ENCODE measurements around the gene UBN1. TPM values are rescaled to one million over a fixed set of nuclear protein-coding genes. Genes with fewer than 3 reads are reported as not detected.
"Not testable (repeated sequence)": the region's sequence is repeated elsewhere in the genome, so short reads cannot be mapped to it uniquely, and the experiment has no call there.

UBN1 gene
- total RNA-seq, 1 experiment from 2014 or later: 63.1 TPM

- intact Hi-C loops (cut with micrococcal nuclease; ENCODE audit: unreplicated experiment) (no loop called here), in situ Hi-C loops (cut with HindIII; ENCODE audit: low pct_unique_long_range_greater_than_20kb, low sequenced_read_pairs) (no loop called here)
- ChIA-PET POLR2A (no interaction called here), CTCF (no interaction called here)
- Histone ChIP-seq H3K4me3 (ENCODE audit: low read depth in 2 of 2, low read length in 2 of 2) (no peak overlapping the region), H3K27ac (ENCODE audit: low read length) (no peak overlapping the region), H3K9me3 (ENCODE audit: control insufficient read depth, insufficient read depth, low read depth, low read length) (no peaks in the 10 kb centered on the region), H3K27me3 (ENCODE audit: control insufficient read depth, insufficient read depth, low read length) (no peaks in the 10 kb centered on the region), H3K36me3 (ENCODE audit: control insufficient read depth, insufficient read depth, low read length) (peaks cover 2% of the 10 kb centered on the region; the same call in 1 of the 2 replicates), H3K4me1 (ENCODE audit: control insufficient read depth, insufficient read depth, low read length) (peaks cover 3% of the 10 kb centered on the region; the same call in 1 of the 2 replicates)
- no TSS peak for BruUV-seq (replicated peaks)
- ATAC-seq (no peak), DNase-seq (ENCODE audit: low read depth, low spot score) (no peak)
- no peak for TF ChIP-seq POLR2AphosphoS5 (IDR thresholded peaks at IDR 0.05; ENCODE audit: low read depth, low read length)
- TF ChIP-seq REST (IDR thresholded peaks at IDR 0.05; ENCODE audit: insufficient read depth in 1 of 2, low read depth in 2 of 2, low read length in 1 of 2): no peak
- TF ChIP-seq TCF7L2 (IDR thresholded peaks at IDR 0.05; ENCODE audit: low read depth, low read length): no peak
- TF ChIP-seq CTCF (IDR thresholded peaks at IDR 0.05): no peak
- TF ChIP-seq SIN3A (IDR thresholded peaks at IDR 0.05; ENCODE audit: borderline replicate concordance, insufficient read depth, low read depth, low read length): no peak
Measured at GRCh38 chr16:4895366-4895765, 48.1 kb downstream of the UBN1 start.

- in situ Hi-C loops (cut with HindIII; ENCODE audit: low pct_unique_long_range_greater_than_20kb, low sequenced_read_pairs): not testable (repeated sequence)
Measured at GRCh38 chr16:4896761-4897160, 49.5 kb downstream of the UBN1 start.

GRCh38 chr16:4897328-4897727 is 50.0 kb downstream of the UBN1 start:
- no peak for DNase-seq (ENCODE audit: low read depth, low spot score)
- ChIA-PET POLR2A (no interaction called here), CTCF (no interaction called here)
- H3K4me1 ChIP-seq (ENCODE audit: control insufficient read depth, insufficient read depth, low read length): peaks cover 3% of the 10 kb centered on the region; the same call in 1 of the 2 replicates
- no peak overlapping the region for H3K27ac ChIP-seq (ENCODE audit: low read length)
- BruUV-seq (replicated peaks): no TSS peak
- no peaks in the 10 kb centered on the region for H3K27me3 ChIP-seq (ENCODE audit: control insufficient read depth, insufficient read depth, low read length)
- H3K36me3 ChIP-seq (ENCODE audit: control insufficient read depth, insufficient read depth, low read length): peaks cover 2% of the 10 kb centered on the region; the same call in 1 of the 2 replicates
- no peaks in the 10 kb centered on the region for H3K9me3 ChIP-seq (ENCODE audit: control insufficient read depth, insufficient read depth, low read depth, low read length)
- no peak overlapping the region for H3K4me3 ChIP-seq (ENCODE audit: low read depth in 2 of 2, low read length in 2 of 2)
- no peak for ATAC-seq
- TF ChIP-seq POLR2AphosphoS5 (IDR thresholded peaks at IDR 0.05; ENCODE audit: low read depth, low read length): no peak
- in situ Hi-C loops (cut with HindIII; ENCODE audit: low pct_unique_long_range_greater_than_20kb, low sequenced_read_pairs) (no loop called here), intact Hi-C loops (cut with micrococcal nuclease; ENCODE audit: unreplicated experiment) (no loop called here)

More at GRCh38 chr16:4896761-4897160, 49.5 kb downstream of the UBN1 start:
- H3K36me3 ChIP-seq (ENCODE audit: control insufficient read depth, insufficient read depth, low read length); ATAC-seq; H3K27ac ChIP-seq (ENCODE audit: low read length); H3K4me1 ChIP-seq (ENCODE audit: control insufficient read depth, insufficient read depth, low read length); DNase-seq (ENCODE audit: low read depth, low spot score); H3K4me3 ChIP-seq (ENCODE audit: low read depth in 2 of 2, low read length in 2 of 2); H3K27me3 ChIP-seq (ENCODE audit: control insufficient read depth, insufficient read depth, low read length); H3K9me3 ChIP-seq (ENCODE audit: control insufficient read depth, insufficient read depth, low read depth, low read length); intact Hi-C loops (cut with micrococcal nuclease; ENCODE audit: unreplicated experiment); BruUV-seq (replicated peaks); CTCF ChIA-PET: not testable (repeated sequence)
- POLR2A ChIA-PET: interaction anchor here (0.6 kb wide), 1 partner anchor 53 kb away, joined by 14 read pairs; no protein-coding TSS in a partner anchor
